Thyroid gland (tissue), 4 donors: Measurements from ENCODE around the gene AP3D1. TPM values are rescaled to one million over a fixed set of nuclear protein-coding genes. Genes with fewer than 3 reads are reported as not detected.

ENCODE experiments used
- DNase-seq, 2 donors: peaks; one replicate each; pipeline ENCODE4 v3.0.0-alpha.2; 2019
- H3K27ac ChIP-seq, 3 donors: fragments of 200-600 bp; sonication (generic); 1 replicate in 2 of 3; 2 replicates in 1 of 3; pipeline ENCODE4 v1.5.1; 2016 to 2019; ENCODE audit warnings: mild to moderate bottlenecking in 1 of 3, moderate library complexity in 1 of 3
- H3K27me3 ChIP-seq: fragments of 200-600 bp; sonication (generic); one replicate; pipeline ENCODE4 v1.5.1; 2019
- H3K36me3 ChIP-seq, 2 donors: fragments of 200-600 bp; sonication (generic); one replicate each; pipeline ENCODE4 v1.5.1; 2016 to 2019
- H3K4me1 ChIP-seq, 2 donors: fragments of 200-600 bp; sonication (generic); one replicate each; pipeline ENCODE4 v1.5.1; 2017 to 2019
- H3K4me3 ChIP-seq, 3 donors: fragments of 200-600 bp; sonication (generic); replicated peaks in 1 of 3; 1 replicate in 2 of 3; 2 replicates in 1 of 3; pipeline ENCODE4 v1.5.1; 2016; ENCODE audit warnings: mild to moderate bottlenecking in 1 of 3
- H3K9me3 ChIP-seq: fragments of 200-600 bp; sonication (generic); one replicate; pipeline ENCODE4 v1.5.1; 2017
- CTCF ChIP-seq, 6 experiments: fragments of 200-600 bp in 3 of 6; fragments of 450-650 bp in 3 of 6; sonication (generic) in 3 of 6; IDR thresholded peaks; one replicate each; pipeline ENCODE4 v1.5.1; 2016 to 2019; ENCODE audit warnings: antibody characterized with exemption in 6 of 6, mild to moderate bottlenecking in 2 of 6, inconsistent platforms in 1 of 6, moderate library complexity in 1 of 6
- POLR2A ChIP-seq, 2 donors: fragments of 450-650 bp; IDR thresholded peaks; one replicate each; pipeline ENCODE4 v1.6.1; 2017; ENCODE audit warnings: antibody characterized with exemption in 2 of 2, mild to moderate bottlenecking in 2 of 2, moderate library complexity in 1 of 2
- WGBS, 2 donors: methylation state at CpG; one replicate each; pipeline ENCODE4 v1.1.5; 2017; 5-methylcytosine and 5-hydroxymethylcytosine counted together
- intact Hi-C: fragments of 100-400 bp; cut with DNase I; formaldehyde crosslinking; loops from one replicate; pipeline ENCODE4 v1.15.1; 2023
- total RNA-seq, 4 donors: library from RNA; depleted of rRNA; stranded (reverse); fragments of >200 nt; gene quantifications; one replicate each; pipeline ENCODE4 v1.2.3, GENCODE V29; 2016

The AP3D1 gene
- total RNA-seq, 4 donors from 2014 or later = 62.5 to 121 (median 118) TPM

- H3K27ac ChIP-seq = peak overlapping the region; percentile 66 to 91 (median 67)
- DNase-seq = peak; percentile 90 to 93
- H3K9me3 ChIP-seq = no peaks in the 10 kb centered on the region
- no peak for TF ChIP-seq CTCF (IDR thresholded peaks at IDR 0.05)
- TF ChIP-seq POLR2A (IDR thresholded peaks at IDR 0.05) = no peak
- peaks cover 0 to 4% of the 10 kb centered on the region in 2 donors for H3K36me3 ChIP-seq
- peaks cover 16 to 23% of the 10 kb centered on the region in 2 donors for H3K4me1 ChIP-seq
- no peak overlapping the region for H3K4me3 ChIP-seq
- WGBS, 2 donors = 48 to 61% methylated on average over 13 to 22 of the region's 22 CpGs
- H3K27me3 ChIP-seq = no peaks in the 10 kb centered on the region
- intact Hi-C loops = no loop called here
These were observed 25.1 kb upstream of the AP3D1 start for GRCh38 chr19:2176337-2176994.

- H3K4me3 ChIP-seq = no peak overlapping the region
- DNase-seq = peak; percentile 24 to 32
- H3K27me3 ChIP-seq = no peaks in the 10 kb centered on the region
- H3K4me1 ChIP-seq = peaks cover 19 to 30% of the 10 kb centered on the region in 2 donors
- H3K27ac ChIP-seq = peak overlapping the region; percentile 6 to 91 (median 67)
- no peaks in the 10 kb centered on the region for H3K9me3 ChIP-seq
- intact Hi-C loops = no loop called here
- TF ChIP-seq POLR2A (IDR thresholded peaks at IDR 0.05) (no peak), CTCF (IDR thresholded peaks at IDR 0.05) (no peak)
- H3K36me3 ChIP-seq = no peaks in the 10 kb centered on the region
- 64 to 67% methylated on average over 9 to 12 of the region's 14 CpGs for WGBS, 2 donors
These were observed 24.4 kb upstream of the AP3D1 start for GRCh38 chr19:2175742-2176141.

- Histone ChIP-seq H3K27me3 (no peaks in the 10 kb centered on the region), H3K36me3 (no peaks in the 10 kb centered on the region), H3K27ac (no peak overlapping the region), H3K4me1 (peaks cover 34 to 47% of the 10 kb centered on the region in 2 donors), H3K4me3 (no peak overlapping the region), H3K9me3 (no peaks in the 10 kb centered on the region)
- DNase-seq = no peak
- TF ChIP-seq CTCF (IDR thresholded peaks at IDR 0.05) (no peak), POLR2A (IDR thresholded peaks at IDR 0.05) (no peak)
- WGBS, 2 donors = 86 to 93% methylated on average over 14 to 15 of the region's 18 CpGs
- intact Hi-C loops = no loop called here
These were observed 22.6 kb upstream of the AP3D1 start for GRCh38 chr19:2173767-2174577.

GRCh38 chr19:2173388-2173766 is 22.0 kb upstream of the AP3D1 start:
- H3K4me1 ChIP-seq = peaks cover 38 to 50% of the 10 kb centered on the region in 2 donors
- WGBS, 2 donors = 85 to 89% methylated on average over 7 to 9 of the region's 21 CpGs
- H3K36me3 ChIP-seq = no peaks in the 10 kb centered on the region
- H3K9me3 ChIP-seq = no peaks in the 10 kb centered on the region
- DNase-seq = no peak
- intact Hi-C loops = no loop called here
- H3K27me3 ChIP-seq = no peaks in the 10 kb centered on the region
- no peak overlapping the region for H3K27ac ChIP-seq
- no peak overlapping the region for H3K4me3 ChIP-seq
- no peak for TF ChIP-seq POLR2A (IDR thresholded peaks at IDR 0.05)
- TF ChIP-seq CTCF (IDR thresholded peaks at IDR 0.05) = no peak
